ENCODE measurements around the gene OR2H1.

- TF ChIP-seq EZH2 (IDR thresholded peaks at IDR 0.05; ENCODE audit: insufficient read depth, poor library complexity, severe bottlenecking) (no peak), EZH2phosphoT487 (IDR thresholded peaks at IDR 0.05; ENCODE audit: insufficient read depth, low read depth) (no peak)
These were observed 30.7 kb downstream of the OR2H1 start, which contains the start of gene MAS1L for GRCh38 chr6:29487660-29488059.
